ENCODE results near the gene EHF.

DNA sequence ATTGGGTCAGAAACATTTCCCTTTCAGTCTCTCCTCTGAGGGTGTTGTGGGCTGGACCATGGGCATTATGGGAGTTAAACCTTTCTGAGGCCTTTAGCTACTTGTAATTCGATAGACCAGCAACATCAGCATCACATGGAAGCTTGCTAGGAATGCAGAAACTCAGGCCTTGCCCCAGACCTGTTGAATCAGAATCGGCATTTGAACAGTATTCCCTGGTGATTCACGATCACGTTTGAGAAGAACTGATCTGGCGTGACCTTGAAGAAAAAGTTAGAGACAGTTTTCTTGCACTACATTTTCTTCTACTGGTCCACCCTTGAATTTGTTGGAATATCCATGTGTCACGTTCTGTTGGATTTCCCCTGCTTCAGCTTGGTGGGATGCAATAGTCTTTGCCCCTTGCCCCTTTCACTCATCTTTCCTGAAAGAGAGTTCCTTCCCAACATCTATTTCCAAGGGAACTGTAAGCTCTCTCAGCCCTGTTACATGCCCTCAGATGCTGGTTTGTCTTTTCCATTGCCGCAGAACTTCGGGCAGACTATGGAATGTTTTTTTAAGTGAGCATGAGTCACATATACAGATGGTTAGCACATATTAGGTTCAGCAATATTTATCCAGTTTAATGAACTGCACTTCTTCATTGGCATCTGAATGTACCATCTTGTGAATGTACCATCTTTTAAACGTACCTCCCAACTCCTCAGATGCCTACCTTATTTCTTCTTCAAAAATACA, 23.9 kb downstream of the EHF start:
- TF ChIP-seq CTCF (IDR thresholded peaks at IDR 0.05; ENCODE audit: poor library complexity) (no peak), EZH2 (IDR thresholded peaks at IDR 0.05; ENCODE audit: borderline replicate concordance) (no peak), EZH2phosphoT487 (IDR thresholded peaks at IDR 0.05; ENCODE audit: low read depth, severe bottlenecking, unreplicated experiment) (no peak)

Measured in hepatocyte (in vitro differentiated cells).